K562 (cell line): Measurements from ENCODE around the gene IRF8. TPM values are rescaled to one million over a fixed set of nuclear protein-coding genes. Genes with fewer than 3 reads are reported as not detected.

ENCODE experiments used
- BDP1 ChIP-seq: IDR thresholded peaks from 3 replicates; pipeline ENCODE4 v1.6.1; 2011; ENCODE audit not compliant: insufficient read length, insufficient read depth
- MTA2 ChIP-seq: fragments of 450-650 bp; IDR thresholded peaks from 2 replicates; pipeline ENCODE4 v1.6.1; 2016; ENCODE audit warnings: low read depth
- NONO ChIP-seq, 2 experiments: fragments of 200-400 bp in 1 of 2; fragments of 450-650 bp in 1 of 2; formaldehyde crosslinking in 1 of 2; IDR thresholded peaks; 2 replicates each; pipeline ENCODE4 v1.6.1; 2017; ENCODE audit warnings: low read depth in 2 of 2, mild to moderate bottlenecking in 2 of 2, moderate library complexity in 2 of 2, low read length in 1 of 2
- NR2F6 ChIP-seq: fragments of 450-650 bp; formaldehyde crosslinking; IDR thresholded peaks from 2 replicates; pipeline ENCODE4 v1.4.0; 2020; ENCODE audit warnings: mild to moderate bottlenecking
- PML ChIP-seq: IDR thresholded peaks from 2 replicates; pipeline ENCODE4 v1.6.1; 2012; ENCODE audit warnings: low read length, inconsistent platforms
- YY1 ChIP-seq, 3 experiments: IDR thresholded peaks; 2 replicates each; pipeline ENCODE4 v1.6.1; 2011; ENCODE audit warnings: low read length in 2 of 3, mild to moderate bottlenecking in 2 of 3, moderate library complexity in 2 of 3, borderline replicate concordance in 1 of 3, control low read depth in 1 of 3, low read depth in 1 of 3; ENCODE audit not compliant: insufficient read depth in 3 of 3, insufficient replicate concordance in 2 of 3, control insufficient read depth in 1 of 3, insufficient read length in 1 of 3; ENCODE audit errors: extremely low read depth in 1 of 3
- ZNF75A ChIP-seq: fragments of 450-650 bp; formaldehyde crosslinking; IDR thresholded peaks from 2 replicates; pipeline ENCODE4 v1.4.0; 2020; ENCODE audit warnings: mild to moderate bottlenecking
- ZSCAN32 ChIP-seq: fragments of 450-650 bp; formaldehyde crosslinking; IDR thresholded peaks from 2 replicates; pipeline ENCODE4 v1.4.0; 2020; ENCODE audit warnings: mild to moderate bottlenecking, moderate library complexity
- polyA plus RNA-seq, 8 experiments: library from polyadenylated mRNA; depleted of rRNA in 4 of 8; stranded (reverse) in 5 of 8; unstranded in 3 of 8; fragments of >200 nt; fragmentation: Nextera tagmentation in 2 of 8; fragmentation: Illumina TruSeq in 1 of 8; extraction: Ambion mirVana in 2 of 8; extraction: Trizol in 1 of 8; gene quantifications; 2 replicates each; pipeline versions ENCODE4 v1.2.1 to v1.2.3, GENCODE V29; 2011 to 2014; ENCODE audit warnings: inconsistent platforms in 1 of 8, missing spikeins in 1 of 8
- total RNA-seq, 7 experiments: library from RNA; depleted of rRNA in 6 of 7; stranded (reverse); fragments of >200 nt in 6 of 7; fragmentation: Illumina TruSeq in 2 of 7; extraction: Trizol in 2 of 7; gene quantifications; 2 replicates each; pipeline versions ENCODE4 v1.2.1 to v1.2.3, GENCODE V29; 2011 to 2021; ENCODE audit warnings: low replicate concordance in 1 of 7
- TF ChIP-seq, protein P1 (sequence below): sonication (generic); formaldehyde crosslinking; IDR thresholded peaks from 2 replicates; pipeline ENCODE4 v1.8.0; 2023; ENCODE audit warnings: missing genetic modification reagents, mild to moderate bottlenecking, borderline replicate concordance

The IRF8 gene
- total and polyA plus RNA-seq, 9 of the 15 experiments (the other 6 are each of a cell fraction or from before 2014, with no cell fraction given), result 0.01 to 0.98 TPM; not detected in 7

DNA sequence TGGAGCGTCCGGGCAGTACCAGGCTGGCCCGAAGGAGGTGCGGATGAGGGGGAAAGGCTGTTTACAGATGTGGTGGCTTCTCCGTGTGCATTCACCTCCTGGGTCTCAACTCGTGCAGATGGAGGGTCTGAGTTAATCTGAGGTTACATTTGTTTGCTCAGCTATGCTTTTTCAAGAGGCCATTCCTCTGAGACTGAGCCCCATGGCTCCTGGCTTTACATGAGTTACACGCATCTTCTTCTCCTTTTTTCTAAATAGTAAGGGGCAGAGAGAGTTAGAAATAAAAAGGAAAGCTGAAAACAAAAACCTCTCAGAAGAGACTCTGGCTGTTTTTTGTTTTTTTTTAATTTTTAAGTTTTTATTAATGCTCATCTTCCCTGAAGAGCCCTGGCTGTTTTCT lies 29.0 kb downstream of the IRF8 start (continued):
- TF ChIP-seq, protein P1, sequence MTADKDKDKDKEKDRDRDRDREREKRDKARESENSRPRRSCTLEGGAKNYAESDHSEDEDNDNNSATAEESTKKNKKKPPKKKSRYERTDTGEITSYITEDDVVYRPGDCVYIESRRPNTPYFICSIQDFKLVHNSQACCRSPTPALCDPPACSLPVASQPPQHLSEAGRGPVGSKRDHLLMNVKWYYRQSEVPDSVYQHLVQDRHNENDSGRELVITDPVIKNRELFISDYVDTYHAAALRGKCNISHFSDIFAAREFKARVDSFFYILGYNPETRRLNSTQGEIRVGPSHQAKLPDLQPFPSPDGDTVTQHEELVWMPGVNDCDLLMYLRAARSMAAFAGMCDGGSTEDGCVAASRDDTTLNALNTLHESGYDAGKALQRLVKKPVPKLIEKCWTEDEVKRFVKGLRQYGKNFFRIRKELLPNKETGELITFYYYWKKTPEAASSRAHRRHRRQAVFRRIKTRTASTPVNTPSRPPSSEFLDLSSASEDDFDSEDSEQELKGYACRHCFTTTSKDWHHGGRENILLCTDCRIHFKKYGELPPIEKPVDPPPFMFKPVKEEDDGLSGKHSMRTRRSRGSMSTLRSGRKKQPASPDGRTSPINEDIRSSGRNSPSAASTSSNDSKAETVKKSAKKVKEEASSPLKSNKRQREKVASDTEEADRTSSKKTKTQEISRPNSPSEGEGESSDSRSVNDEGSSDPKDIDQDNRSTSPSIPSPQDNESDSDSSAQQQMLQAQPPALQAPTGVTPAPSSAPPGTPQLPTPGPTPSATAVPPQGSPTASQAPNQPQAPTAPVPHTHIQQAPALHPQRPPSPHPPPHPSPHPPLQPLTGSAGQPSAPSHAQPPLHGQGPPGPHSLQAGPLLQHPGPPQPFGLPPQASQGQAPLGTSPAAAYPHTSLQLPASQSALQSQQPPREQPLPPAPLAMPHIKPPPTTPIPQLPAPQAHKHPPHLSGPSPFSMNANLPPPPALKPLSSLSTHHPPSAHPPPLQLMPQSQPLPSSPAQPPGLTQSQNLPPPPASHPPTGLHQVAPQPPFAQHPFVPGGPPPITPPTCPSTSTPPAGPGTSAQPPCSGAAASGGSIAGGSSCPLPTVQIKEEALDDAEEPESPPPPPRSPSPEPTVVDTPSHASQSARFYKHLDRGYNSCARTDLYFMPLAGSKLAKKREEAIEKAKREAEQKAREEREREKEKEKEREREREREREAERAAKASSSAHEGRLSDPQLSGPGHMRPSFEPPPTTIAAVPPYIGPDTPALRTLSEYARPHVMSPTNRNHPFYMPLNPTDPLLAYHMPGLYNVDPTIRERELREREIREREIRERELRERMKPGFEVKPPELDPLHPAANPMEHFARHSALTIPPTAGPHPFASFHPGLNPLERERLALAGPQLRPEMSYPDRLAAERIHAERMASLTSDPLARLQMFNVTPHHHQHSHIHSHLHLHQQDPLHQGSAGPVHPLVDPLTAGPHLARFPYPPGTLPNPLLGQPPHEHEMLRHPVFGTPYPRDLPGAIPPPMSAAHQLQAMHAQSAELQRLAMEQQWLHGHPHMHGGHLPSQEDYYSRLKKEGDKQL, result no peak
- TF ChIP-seq PML (no peak), NONO (IDR thresholded peaks at IDR 0.05; ENCODE audit: low read depth in 2 of 2, low read length in 1 of 2) (no peak), ZNF75A (CRISPR knock-in tag) (no peak), YY1 (IDR thresholded peaks at IDR 0.05; ENCODE audit: borderline replicate concordance in 1 of 3, control insufficient read depth in 1 of 3, extremely low read depth in 1 of 3, insufficient read depth in 3 of 3, insufficient read length in 1 of 3, insufficient replicate concordance in 2 of 3, low read depth in 1 of 3, low read length in 2 of 3) (no peak), ZSCAN32 (no peak), NR2F6 (CRISPR knock-in tag) (no peak), MTA2 (no peak), BDP1 (no peak)
